ENCODE results near the gene DISC1.

DNA sequence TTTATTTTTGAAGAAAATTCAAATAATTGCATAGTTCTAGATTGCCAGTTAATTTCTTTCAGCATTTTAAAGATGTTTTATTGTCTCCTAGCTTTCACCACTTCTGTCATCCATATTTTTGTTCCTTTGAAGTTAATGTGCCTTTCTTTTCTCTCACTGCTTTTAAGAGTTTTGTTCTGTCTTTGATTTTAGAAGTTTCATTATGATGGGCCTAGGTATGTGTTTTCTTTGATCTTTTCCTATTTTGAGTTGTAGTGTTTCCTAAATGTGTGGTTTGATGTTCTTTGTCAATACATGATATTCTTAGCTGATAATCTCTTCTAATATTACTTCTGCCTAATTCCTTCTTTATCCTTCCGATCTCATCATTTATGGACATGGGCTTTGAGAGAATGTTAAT is 378.7 kb downstream of the DISC1 start:
- TF ChIP-seq, protein P1, sequence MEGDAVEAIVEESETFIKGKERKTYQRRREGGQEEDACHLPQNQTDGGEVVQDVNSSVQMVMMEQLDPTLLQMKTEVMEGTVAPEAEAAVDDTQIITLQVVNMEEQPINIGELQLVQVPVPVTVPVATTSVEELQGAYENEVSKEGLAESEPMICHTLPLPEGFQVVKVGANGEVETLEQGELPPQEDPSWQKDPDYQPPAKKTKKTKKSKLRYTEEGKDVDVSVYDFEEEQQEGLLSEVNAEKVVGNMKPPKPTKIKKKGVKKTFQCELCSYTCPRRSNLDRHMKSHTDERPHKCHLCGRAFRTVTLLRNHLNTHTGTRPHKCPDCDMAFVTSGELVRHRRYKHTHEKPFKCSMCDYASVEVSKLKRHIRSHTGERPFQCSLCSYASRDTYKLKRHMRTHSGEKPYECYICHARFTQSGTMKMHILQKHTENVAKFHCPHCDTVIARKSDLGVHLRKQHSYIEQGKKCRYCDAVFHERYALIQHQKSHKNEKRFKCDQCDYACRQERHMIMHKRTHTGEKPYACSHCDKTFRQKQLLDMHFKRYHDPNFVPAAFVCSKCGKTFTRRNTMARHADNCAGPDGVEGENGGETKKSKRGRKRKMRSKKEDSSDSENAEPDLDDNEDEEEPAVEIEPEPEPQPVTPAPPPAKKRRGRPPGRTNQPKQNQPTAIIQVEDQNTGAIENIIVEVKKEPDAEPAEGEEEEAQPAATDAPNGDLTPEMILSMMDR (conservative IDR thresholded peaks at IDR 0.05; ENCODE audit: low read depth, low read length), result no peak
- no peak for TF ChIP-seq EZH2 (IDR thresholded peaks at IDR 0.05; ENCODE audit: borderline replicate concordance, low read depth, low read length, poor library complexity, severe bottlenecking)
